Osteoblast (primary cell): Measurements from ENCODE around the gene EXOC4. TPM values are rescaled to one million over a fixed set of nuclear protein-coding genes. Genes with fewer than 3 reads are reported as not detected.

Source experiments
- DNase-seq: peaks from one replicate; pipeline ENCODE4 v3.0.0; 2011; ENCODE audit warnings: low spot score, mixed read lengths; ENCODE audit not compliant: insufficient read length; ENCODE audit errors: missing footprints
- H2AFZ ChIP-seq: 2 replicates; pipeline ENCODE4 v1.6.0; 2011; ENCODE audit warnings: mild to moderate bottlenecking, low read length
- H3K27ac ChIP-seq: 2 replicates; pipeline ENCODE4 v1.5.1; 2011; ENCODE audit warnings: mild to moderate bottlenecking, low read depth, low read length, moderate library complexity
- H3K27me3 ChIP-seq: 2 replicates; pipeline ENCODE4 v1.6.0; 2012; ENCODE audit warnings: mild to moderate bottlenecking, control low read depth, inconsistent platforms, low read length, moderate library complexity; ENCODE audit not compliant: insufficient read depth
- H3K36me3 ChIP-seq: 2 replicates; pipeline ENCODE4 v1.5.1; 2011; ENCODE audit warnings: mild to moderate bottlenecking, low read length, control low read depth, moderate library complexity; ENCODE audit not compliant: insufficient read depth
- H3K4me1 ChIP-seq: 2 replicates; pipeline ENCODE4 v1.5.1; 2011; ENCODE audit warnings: mild to moderate bottlenecking, low read length, control low read depth, moderate library complexity; ENCODE audit not compliant: insufficient read depth
- H3K4me2 ChIP-seq: 2 replicates; pipeline ENCODE4 v1.6.0; 2011; ENCODE audit warnings: mild to moderate bottlenecking, low read length; ENCODE audit not compliant: insufficient read depth
- H3K4me3 ChIP-seq: fragments of 200-600 bp; sonication (generic); 3 replicates; pipeline ENCODE4 v1.5.1; 2012; ENCODE audit warnings: mild to moderate bottlenecking, low read length, inconsistent platforms; ENCODE audit not compliant: insufficient read depth
- H3K79me2 ChIP-seq: 2 replicates; pipeline ENCODE4 v1.6.0; 2012; ENCODE audit warnings: mild to moderate bottlenecking, low read length, control low read depth, inconsistent platforms; ENCODE audit not compliant: insufficient read depth
- H3K9me3 ChIP-seq: 2 replicates; pipeline ENCODE4 v1.5.1; 2011; ENCODE audit warnings: low read depth, low read length, control low read depth
- H4K20me1 ChIP-seq: 2 replicates; pipeline ENCODE4 v1.6.0; 2012; ENCODE audit warnings: mild to moderate bottlenecking, low read length, control low read depth; ENCODE audit not compliant: insufficient read depth
- total RNA-seq: library from RNA; depleted of rRNA; stranded (reverse); fragments of >200 nt; gene quantifications from 2 replicates; pipeline ENCODE4 v1.2.3, GENCODE V29; 2012
- TF ChIP-seq, protein P1 (sequence below): IDR thresholded peaks from 2 replicates; pipeline ENCODE4 v1.5.1; 2011; ENCODE audit warnings: mild to moderate bottlenecking, low read depth, low read length, moderate library complexity; ENCODE audit errors: extremely low read depth

Gene EXOC4
- total RNA-seq, 1 donor, result 134 TPM

DNA sequence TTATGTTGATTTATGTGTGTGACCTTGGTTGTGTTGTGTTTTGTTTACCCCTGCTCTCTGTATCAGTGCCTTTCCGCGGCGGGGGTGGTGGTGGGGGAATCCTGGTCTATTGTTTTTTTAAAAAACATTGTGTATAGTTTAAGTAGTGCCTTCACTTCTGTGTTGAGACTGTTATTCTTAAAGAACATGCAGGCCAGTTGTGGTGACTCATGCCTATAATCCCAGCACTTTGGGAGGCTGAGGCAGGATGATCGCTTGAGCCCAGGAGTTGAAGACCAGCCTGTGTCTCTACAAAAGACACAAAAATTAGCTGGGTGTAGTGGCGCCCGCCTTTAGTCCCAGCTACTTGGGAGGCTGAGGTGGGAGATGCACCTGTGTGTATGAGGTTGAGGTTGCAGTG lies 445.2 kb downstream of the EXOC4 start:
- Histone ChIP-seq H3K4me1 (peaks cover 19% of the 10 kb centered on the region), H2AFZ (no peak overlapping the region), H3K4me3 (no peak overlapping the region), H3K27ac (no peak overlapping the region), H3K36me3 (no peaks in the 10 kb centered on the region), H3K27me3 (no peaks in the 10 kb centered on the region), H3K4me2 (peak overlapping the region; percentile 41), H4K20me1 (no peaks in the 10 kb centered on the region), H3K9me3 (no peaks in the 10 kb centered on the region), H3K79me2 (no peaks in the 10 kb centered on the region)
- TF ChIP-seq, protein P1, sequence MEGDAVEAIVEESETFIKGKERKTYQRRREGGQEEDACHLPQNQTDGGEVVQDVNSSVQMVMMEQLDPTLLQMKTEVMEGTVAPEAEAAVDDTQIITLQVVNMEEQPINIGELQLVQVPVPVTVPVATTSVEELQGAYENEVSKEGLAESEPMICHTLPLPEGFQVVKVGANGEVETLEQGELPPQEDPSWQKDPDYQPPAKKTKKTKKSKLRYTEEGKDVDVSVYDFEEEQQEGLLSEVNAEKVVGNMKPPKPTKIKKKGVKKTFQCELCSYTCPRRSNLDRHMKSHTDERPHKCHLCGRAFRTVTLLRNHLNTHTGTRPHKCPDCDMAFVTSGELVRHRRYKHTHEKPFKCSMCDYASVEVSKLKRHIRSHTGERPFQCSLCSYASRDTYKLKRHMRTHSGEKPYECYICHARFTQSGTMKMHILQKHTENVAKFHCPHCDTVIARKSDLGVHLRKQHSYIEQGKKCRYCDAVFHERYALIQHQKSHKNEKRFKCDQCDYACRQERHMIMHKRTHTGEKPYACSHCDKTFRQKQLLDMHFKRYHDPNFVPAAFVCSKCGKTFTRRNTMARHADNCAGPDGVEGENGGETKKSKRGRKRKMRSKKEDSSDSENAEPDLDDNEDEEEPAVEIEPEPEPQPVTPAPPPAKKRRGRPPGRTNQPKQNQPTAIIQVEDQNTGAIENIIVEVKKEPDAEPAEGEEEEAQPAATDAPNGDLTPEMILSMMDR, result no peak
- no peak for DNase-seq

DNA sequence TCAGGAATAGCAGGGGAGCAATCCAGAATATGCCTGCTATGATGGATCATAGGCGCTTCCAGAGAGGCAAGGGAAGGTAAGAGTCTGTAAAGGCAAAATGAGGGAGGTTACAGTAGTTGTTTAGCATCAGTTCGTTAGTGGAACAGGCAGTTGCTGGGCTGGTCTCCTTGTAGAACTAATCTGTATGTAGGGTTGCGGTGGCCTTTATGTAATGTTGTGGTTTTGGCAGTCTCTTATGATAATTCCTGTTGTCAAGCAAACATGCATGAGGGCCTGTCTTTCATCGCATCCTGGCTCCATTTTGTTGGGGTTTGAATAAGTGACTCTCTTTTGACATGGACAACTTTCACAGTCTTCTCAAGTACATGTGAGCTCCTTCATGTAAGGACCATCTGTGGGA lies 446.5 kb downstream of the EXOC4 start:
- DNase-seq, result no peak
- Histone ChIP-seq H4K20me1 (no peaks in the 10 kb centered on the region), H3K27ac (no peak overlapping the region), H3K27me3 (no peaks in the 10 kb centered on the region), H3K4me2 (no peak overlapping the region), H3K9me3 (no peaks in the 10 kb centered on the region), H3K4me3 (no peak overlapping the region), H3K36me3 (no peaks in the 10 kb centered on the region), H2AFZ (no peak overlapping the region), H3K4me1 (peaks cover 28% of the 10 kb centered on the region), H3K79me2 (no peaks in the 10 kb centered on the region)
- TF ChIP-seq, protein P1, result no peak

DNA sequence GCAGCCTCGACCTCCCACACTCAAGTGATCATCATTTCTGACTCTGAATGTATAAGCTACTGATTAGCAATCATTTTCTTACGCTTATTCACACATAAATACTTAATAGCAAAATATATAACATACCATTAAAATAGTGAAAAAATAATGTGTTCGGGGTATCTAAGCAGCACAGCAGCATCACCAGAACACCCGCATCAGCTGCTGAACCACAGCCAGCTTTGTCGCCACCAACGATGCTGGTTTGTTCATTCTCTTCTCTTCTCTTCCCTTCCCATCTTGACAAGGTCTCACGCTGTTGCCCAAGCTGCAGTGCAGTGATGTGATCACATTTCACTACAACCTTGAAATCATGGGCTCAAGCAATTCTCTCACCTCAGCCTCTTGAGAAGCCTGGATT lies 449.2 kb downstream of the EXOC4 start:
- no peaks in the 10 kb centered on the region for H3K9me3 ChIP-seq
- peaks cover 39% of the 10 kb centered on the region for H3K4me1 ChIP-seq
- no peaks in the 10 kb centered on the region for H3K36me3 ChIP-seq
- no peaks in the 10 kb centered on the region for H3K79me2 ChIP-seq
- H4K20me1 ChIP-seq, result no peaks in the 10 kb centered on the region
- H2AFZ ChIP-seq, result no peak overlapping the region
- TF ChIP-seq, protein P1, result no peak
- no peak for DNase-seq
- no peak overlapping the region for H3K27ac ChIP-seq
- no peak overlapping the region for H3K4me3 ChIP-seq
- H3K27me3 ChIP-seq, result no peaks in the 10 kb centered on the region
- no peak overlapping the region for H3K4me2 ChIP-seq

DNA sequence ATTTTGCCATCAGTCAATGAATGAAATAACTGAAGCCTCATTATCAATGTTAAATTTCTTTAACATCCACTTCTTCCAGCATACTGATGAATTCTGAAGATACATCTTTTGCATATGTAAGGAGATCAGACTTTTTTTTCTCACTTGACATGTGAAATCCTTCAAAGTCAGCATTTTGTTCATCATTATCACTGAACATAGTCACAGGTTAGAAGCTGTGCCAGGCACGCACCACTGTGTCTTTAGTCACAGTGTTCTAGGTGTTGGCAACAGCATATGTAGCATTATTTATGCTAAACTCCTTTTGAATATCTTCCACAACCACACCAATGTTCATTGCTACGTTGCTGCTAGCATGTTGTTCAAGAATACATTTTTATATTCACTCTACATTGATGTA lies 450.1 kb downstream of the EXOC4 start:
- Histone ChIP-seq H3K27me3 (no peaks in the 10 kb centered on the region), H3K4me3 (no peak overlapping the region), H3K27ac (peak overlapping the region; percentile 60), H3K4me1 (peaks cover 33% of the 10 kb centered on the region), H3K79me2 (no peaks in the 10 kb centered on the region), H2AFZ (no peak overlapping the region), H3K4me2 (peak overlapping the region; percentile 21), H4K20me1 (no peaks in the 10 kb centered on the region), H3K9me3 (no peaks in the 10 kb centered on the region), H3K36me3 (no peaks in the 10 kb centered on the region)
- no peak for DNase-seq
- TF ChIP-seq, protein P1, result no peak
